HUES64 (cell line): ENCODE measurements around the gene SNX15.

Source experiments
- H3K27ac ChIP-seq: 2 replicates; pipeline ENCODE4 v1.7.0; 2013; ENCODE audit warnings: low read depth, low read length, inconsistent platforms
- H3K27me3 ChIP-seq: 2 replicates; pipeline ENCODE4 v1.6.1; 2013; ENCODE audit warnings: mild to moderate bottlenecking, low read length; ENCODE audit not compliant: insufficient read depth
- H3K36me3 ChIP-seq: 2 replicates; pipeline ENCODE4 v1.6.1; 2013; ENCODE audit warnings: mild to moderate bottlenecking, low read length; ENCODE audit not compliant: insufficient read depth
- H3K4me1 ChIP-seq: 2 replicates; pipeline ENCODE4 v1.6.1; 2013; ENCODE audit warnings: mild to moderate bottlenecking, low read length, moderate library complexity; ENCODE audit not compliant: insufficient read depth
- H3K4me3 ChIP-seq: 2 replicates; pipeline ENCODE4 v1.5.1; 2013; ENCODE audit warnings: mild to moderate bottlenecking, low read length, moderate library complexity
- H3K9ac ChIP-seq: 2 replicates; pipeline ENCODE4 v1.6.1; 2013; ENCODE audit warnings: mild to moderate bottlenecking, low read depth, low read length
- H3K9me3 ChIP-seq: 2 replicates; pipeline ENCODE4 v1.6.1; 2013; ENCODE audit warnings: low read depth, low read length; ENCODE audit not compliant: insufficient read depth
- WGBS: fragments of 150-250, 120-280 bp; methylation state at CpG from one replicate; pipeline ENCODE4 v1.1.7; 2013; ENCODE audit warnings: missing lambda C conversion rate; 5-methylcytosine and 5-hydroxymethylcytosine counted together

SNX15 gene

DNA sequence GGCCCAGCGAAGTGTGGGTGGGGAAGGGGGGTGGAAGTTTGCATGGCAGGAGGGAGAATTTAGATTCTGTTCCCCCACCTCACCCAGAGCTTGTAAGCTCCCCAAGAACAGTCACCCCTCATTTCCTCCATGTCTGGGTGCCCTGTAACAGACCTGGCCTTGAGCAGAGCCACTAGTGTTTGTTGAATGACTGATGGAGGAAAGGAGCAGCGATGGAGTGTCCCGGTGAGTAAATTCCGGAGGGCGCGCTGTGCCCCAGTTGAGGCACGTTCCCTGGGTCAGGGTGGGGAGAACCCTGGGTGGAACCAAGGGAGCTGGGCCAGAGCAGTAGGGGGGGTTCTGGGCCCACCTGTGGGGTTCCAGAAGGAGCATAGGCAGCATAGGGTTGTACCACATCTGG, 30.3 kb downstream of the SNX15 start:
- H3K9me3 ChIP-seq: no peaks in the 10 kb centered on the region
- WGBS: 96% methylated on average over 7 of the region's 7 CpGs
- no peaks in the 10 kb centered on the region for H3K27me3 ChIP-seq
- H3K4me3 ChIP-seq: no peak overlapping the region
- H3K27ac ChIP-seq: no peak overlapping the region
- H3K36me3 ChIP-seq: no peaks in the 10 kb centered on the region
- H3K9ac ChIP-seq: no peak overlapping the region
- no peaks in the 10 kb centered on the region for H3K4me1 ChIP-seq

DNA sequence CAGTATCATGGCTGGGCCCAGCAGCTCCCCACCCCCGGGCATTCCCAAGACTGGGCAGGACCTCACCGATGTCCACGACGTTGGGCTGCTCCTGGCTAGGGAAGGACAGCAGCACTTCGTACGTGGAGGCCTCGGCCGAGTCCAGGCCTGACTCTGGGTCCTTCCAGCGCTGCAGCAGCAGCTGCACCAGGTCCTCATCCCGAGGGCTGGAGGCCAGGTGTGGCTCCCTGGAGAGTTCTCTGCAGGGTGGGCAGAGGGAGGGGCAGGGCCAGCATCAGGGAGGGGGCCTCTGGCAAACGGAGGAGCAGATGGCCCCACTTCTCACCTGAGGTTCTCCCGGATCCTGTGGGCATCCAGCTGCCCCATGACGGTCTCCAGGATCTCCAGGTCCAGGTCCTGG, 30.8 kb downstream of the SNX15 start:
- Histone ChIP-seq H3K27me3 (no peaks in the 10 kb centered on the region), H3K9ac (no peak overlapping the region), H3K4me3 (no peak overlapping the region), H3K27ac (no peak overlapping the region), H3K4me1 (no peaks in the 10 kb centered on the region), H3K9me3 (no peaks in the 10 kb centered on the region), H3K36me3 (no peaks in the 10 kb centered on the region)
- WGBS: 83% methylated on average over 13 of the region's 13 CpGs

DNA sequence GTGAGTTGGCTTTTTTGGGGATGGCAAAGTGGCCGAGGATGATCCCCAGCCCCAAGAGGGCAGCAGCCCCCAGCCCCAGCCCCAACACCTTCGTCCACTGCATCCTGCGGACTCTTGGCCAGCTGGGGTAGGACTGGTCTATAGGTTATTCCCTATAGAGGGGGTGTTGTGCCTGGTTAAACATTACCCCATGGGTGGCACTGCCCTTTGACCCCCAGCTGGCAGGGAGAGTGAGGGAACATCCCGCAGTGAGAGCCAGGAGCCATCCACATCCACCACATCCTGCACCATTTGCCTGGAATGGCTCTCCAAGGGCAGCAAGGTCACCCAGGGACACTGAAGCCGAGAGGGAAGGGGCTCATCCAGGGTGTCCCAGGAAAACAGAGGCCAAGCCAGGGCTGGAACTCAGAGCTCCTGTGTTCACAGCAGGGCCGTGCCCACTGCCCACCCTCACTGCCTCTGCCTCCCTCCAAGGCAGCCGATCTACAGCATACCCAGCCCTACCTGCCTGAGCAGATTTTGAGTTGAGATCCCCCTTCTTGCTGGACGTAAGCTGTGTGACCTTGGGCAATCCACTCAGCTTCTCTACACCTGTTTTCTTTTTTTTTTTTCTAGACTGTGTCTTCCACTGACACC, 31.3 kb downstream of the SNX15 start, which contains the start of gene NAALADL1:
Gene NAALADL1 (minus strand): TSS at position 135 of the 636 bp plus-strand sequence. CDS start 32 bp downstream, at position 103.
- Histone ChIP-seq H3K27me3 (no peaks in the 10 kb centered on the region), H3K9ac (no peak within 1 kb of the TSS), H3K36me3 (no peaks in the 10 kb centered on the region), H3K4me1 (no peaks in the 10 kb centered on the region), H3K9me3 (no peaks in the 10 kb centered on the region), H3K27ac (no peak within 1 kb of the TSS), H3K4me3 (no peak within 1 kb of the TSS)
- WGBS: 89% methylated on average over 8 of the region's 8 CpGs

DNA sequence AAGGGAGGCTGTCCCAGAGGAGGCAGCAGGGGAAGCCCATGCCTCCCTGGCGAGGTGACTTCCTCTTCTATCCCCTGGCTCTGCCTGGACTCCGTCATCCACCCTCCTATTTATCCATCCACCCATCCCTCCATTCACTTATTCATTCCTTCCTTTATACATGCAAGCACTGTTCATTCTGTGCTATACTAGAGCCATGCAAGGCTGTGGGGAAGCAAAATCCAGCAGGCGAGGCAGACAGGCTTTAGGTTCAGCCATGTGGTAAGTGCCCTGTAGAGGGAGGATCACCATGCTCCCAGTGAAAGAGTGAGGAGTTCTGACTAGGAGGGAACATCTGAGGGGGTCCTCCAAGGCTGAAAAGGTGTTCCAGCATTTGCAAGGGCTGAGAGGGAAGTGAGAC, 32.3 kb downstream of the SNX15 start:
- WGBS: 80% methylated on average over 3 of the region's 3 CpGs
- no peaks in the 10 kb centered on the region for H3K36me3 ChIP-seq
- no peak overlapping the region for H3K4me3 ChIP-seq
- no peaks in the 10 kb centered on the region for H3K27me3 ChIP-seq
- no peaks in the 10 kb centered on the region for H3K4me1 ChIP-seq
- H3K27ac ChIP-seq: no peak overlapping the region
- no peaks in the 10 kb centered on the region for H3K9me3 ChIP-seq
- H3K9ac ChIP-seq: no peak overlapping the region

DNA sequence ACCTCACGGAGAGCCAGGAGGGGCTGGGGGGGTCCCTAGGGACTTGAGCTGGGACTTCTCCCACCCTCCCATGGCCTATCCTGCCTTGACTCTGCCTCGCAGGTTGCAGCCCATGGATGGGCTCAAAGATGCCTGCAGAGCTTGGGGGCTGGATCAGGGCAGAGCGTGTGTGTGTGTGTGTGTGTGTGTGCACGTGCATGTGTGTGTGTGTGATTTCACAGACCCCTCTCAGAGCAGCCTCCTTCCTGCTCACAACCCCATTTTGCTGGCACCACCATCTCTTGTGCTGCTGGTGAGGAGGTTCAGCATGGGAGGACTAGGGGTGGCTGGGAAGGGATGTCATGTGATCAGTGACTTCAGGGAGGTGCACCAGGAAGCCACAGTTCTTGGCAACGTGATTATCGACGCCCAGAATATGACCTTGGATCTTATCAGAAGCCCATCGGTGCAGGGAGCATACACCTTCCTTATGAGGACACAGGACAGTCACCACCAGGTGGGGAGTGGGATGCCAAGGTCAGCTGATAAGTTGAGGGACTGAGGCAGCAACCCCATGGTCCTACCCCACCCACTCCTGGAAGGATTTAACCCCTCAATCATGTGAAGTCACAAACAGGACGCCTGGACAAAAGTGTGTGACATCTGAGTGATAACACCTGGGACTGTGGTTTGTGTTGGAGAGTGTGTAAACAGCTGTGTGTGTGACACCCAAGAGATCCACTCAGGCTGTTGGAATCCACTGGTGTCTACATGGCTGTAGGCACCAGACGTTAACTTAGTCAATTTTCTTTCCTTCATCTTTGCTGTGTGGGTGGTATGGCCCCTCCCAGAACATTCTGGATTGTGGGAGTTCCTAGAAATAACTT, 33.0 kb downstream of the SNX15 start:
- Histone ChIP-seq H3K27ac (no peak overlapping the region), H3K4me1 (no peaks in the 10 kb centered on the region), H3K9me3 (no peaks in the 10 kb centered on the region), H3K9ac (no peak overlapping the region), H3K4me3 (no peak overlapping the region), H3K27me3 (no peaks in the 10 kb centered on the region), H3K36me3 (no peaks in the 10 kb centered on the region)
- 89% methylated on average over 9 of the region's 10 CpGs for WGBS

GRCh38 chr11:65060913-65061408, 33.7 kb downstream of the SNX15 start:
- Histone ChIP-seq H3K27ac (no peak overlapping the region), H3K9ac (no peak overlapping the region), H3K4me1 (no peaks in the 10 kb centered on the region), H3K4me3 (no peak overlapping the region), H3K9me3 (no peaks in the 10 kb centered on the region), H3K36me3 (no peaks in the 10 kb centered on the region), H3K27me3 (no peaks in the 10 kb centered on the region)
- 70% methylated on average over 9 of the region's 9 CpGs for WGBS

DNA sequence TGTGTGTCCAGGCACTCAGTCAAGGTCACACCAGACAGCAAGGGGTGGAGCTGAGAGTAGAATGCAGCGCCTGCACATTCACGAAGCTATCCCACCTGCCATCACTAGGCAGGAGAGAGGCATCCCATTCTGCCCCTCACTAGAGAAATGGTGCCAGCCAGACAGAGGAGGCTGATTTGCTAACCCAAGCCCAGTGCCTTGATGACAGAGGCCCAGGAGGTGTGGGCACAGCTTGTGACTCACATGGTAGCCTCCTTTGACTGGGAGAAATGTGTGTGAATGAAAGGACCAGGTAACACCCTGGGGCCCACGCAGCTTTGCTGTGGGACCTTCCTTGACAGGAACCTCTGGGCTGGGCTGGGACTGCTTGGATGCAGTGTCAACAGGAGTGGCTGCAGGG, 36.3 kb downstream of the SNX15 start:
- Histone ChIP-seq H3K4me1 (peaks cover 17% of the 10 kb centered on the region), H3K9ac (no peak overlapping the region), H3K27me3 (no peaks in the 10 kb centered on the region), H3K4me3 (no peak overlapping the region), H3K36me3 (no peaks in the 10 kb centered on the region), H3K27ac (no peak overlapping the region), H3K9me3 (no peaks in the 10 kb centered on the region)
- 82% methylated on average over 3 of the region's 3 CpGs for WGBS

DNA sequence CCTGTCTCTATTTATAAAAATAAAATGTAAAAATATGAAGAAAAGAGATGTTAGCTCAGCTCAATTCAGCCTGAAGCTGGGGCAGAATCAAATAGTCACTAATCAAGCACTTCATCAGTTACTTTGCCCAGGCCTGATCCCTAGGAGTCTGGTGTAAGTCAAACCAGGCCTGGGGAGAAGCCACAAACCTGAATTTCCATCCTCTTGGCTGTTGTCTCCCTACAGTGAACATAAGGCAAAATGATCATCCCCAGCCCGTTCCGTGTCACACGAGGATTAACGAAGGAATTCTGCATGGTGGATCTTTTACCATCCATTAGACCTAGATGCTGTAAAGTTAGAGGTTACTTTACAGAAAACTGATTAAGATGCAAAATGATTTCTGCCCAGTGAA, 37.6 kb downstream of the SNX15 start:
- no peak overlapping the region for H3K9ac ChIP-seq
- WGBS: 96% methylated on average over 4 of the region's 4 CpGs
- H3K27ac ChIP-seq: no peak overlapping the region

GRCh38 chr11:65065851-65066250, 38.6 kb downstream of the SNX15 start:
- Histone ChIP-seq H3K27ac (no peak overlapping the region), H3K27me3 (no peaks in the 10 kb centered on the region), H3K9ac (no peak overlapping the region), H3K4me1 (peaks cover 17% of the 10 kb centered on the region), H3K9me3 (no peaks in the 10 kb centered on the region), H3K4me3 (no peak overlapping the region), H3K36me3 (no peaks in the 10 kb centered on the region)
- WGBS: 87% methylated on average over 7 of the region's 7 CpGs

More for the DNA sequence above, 37.6 kb downstream of the SNX15 start:
- H3K9me3 ChIP-seq: no peaks in the 10 kb centered on the region
- H3K27me3 ChIP-seq: no peaks in the 10 kb centered on the region
- no peaks in the 10 kb centered on the region for H3K36me3 ChIP-seq
- no peak overlapping the region for H3K4me3 ChIP-seq
- peaks cover 17% of the 10 kb centered on the region for H3K4me1 ChIP-seq

DNA sequence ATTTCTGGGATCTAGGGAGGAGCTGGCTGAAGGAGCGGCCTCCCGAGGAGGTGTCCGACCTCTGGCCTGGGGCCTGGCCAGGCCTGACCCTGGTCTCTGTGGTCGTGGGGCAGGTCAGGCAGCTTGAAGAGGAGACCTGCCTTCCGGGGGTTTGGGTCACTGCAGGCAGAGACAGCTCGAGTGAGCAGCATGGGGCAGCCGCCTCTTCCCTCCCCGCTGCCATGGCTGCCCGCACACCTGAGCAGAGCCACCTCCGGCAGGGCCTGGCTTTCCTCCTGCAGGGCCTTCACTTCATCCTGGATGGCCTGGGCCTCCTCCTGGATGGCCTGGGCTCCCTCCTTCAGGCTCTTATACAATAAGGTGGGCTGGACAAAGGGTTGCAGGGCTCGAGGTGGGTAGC, 39.1 kb downstream of the SNX15 start:
- Histone ChIP-seq H3K4me3 (no peak overlapping the region; the same call in 1 of the 2 replicates), H3K27ac (peak overlapping the region; percentile 14; the same call in 1 of the 2 replicates), H3K27me3 (no peaks in the 10 kb centered on the region), H3K4me1 (peaks cover 17% of the 10 kb centered on the region), H3K9me3 (no peaks in the 10 kb centered on the region), H3K36me3 (no peaks in the 10 kb centered on the region), H3K9ac (peak overlapping the region; percentile 54)
- WGBS: 83% methylated on average over 11 of the region's 11 CpGs

DNA sequence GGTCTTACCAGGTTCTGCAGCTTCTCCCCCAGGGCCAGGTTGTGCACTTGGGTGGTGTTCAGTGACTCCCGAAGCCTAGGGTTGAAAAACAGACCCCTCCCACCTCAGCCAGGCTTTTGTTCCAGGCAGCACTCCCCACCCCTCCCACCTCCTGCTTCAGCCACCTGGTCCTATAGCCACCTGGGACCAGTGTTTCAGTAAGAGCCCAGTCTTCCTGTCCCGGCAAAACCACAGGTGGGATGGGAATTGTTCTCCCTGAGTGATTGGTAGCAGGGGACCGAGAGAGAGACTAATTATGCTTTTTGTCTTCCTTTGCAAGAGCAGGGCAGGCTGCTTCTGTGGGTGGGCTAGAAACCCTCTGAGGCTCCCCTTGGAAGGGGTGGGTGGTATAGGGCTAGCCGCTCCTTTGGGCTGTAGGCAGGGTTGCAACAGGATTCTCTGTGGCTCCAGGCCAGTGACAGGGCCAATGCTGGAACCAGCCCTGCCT, 39.6 kb downstream of the SNX15 start:
- no peak overlapping the region; the same call in 1 of the 2 replicates for H3K4me3 ChIP-seq
- H3K27ac ChIP-seq: peak overlapping the region; percentile 14; the same call in 1 of the 2 replicates
- H3K4me1 ChIP-seq: peaks cover 17% of the 10 kb centered on the region
- 59% methylated on average over 4 of the region's 4 CpGs for WGBS
- H3K9me3 ChIP-seq: no peaks in the 10 kb centered on the region
- H3K27me3 ChIP-seq: no peaks in the 10 kb centered on the region
- peak overlapping the region; percentile 54 for H3K9ac ChIP-seq
- no peaks in the 10 kb centered on the region for H3K36me3 ChIP-seq
